Measurements from ENCODE around the gene QPRT. TPM values are rescaled to one million over a fixed set of nuclear protein-coding genes. Genes with fewer than 3 reads are reported as not detected.
"Not testable (repeated sequence)": the region's sequence is repeated elsewhere in the genome, so short reads cannot be mapped to it uniquely, and the experiment has no call there.

Gene QPRT
- total RNA-seq, result 0.13 and 0.25 TPM in 2 replicates

- DNase-seq (ENCODE audit: low read depth in 2 of 2), result no peak
Observed at GRCh38 chr16:29678691-29679267, at the start of gene QPRT. Gene QPRT (plus strand): TSS chr16:29679180. CDS start chr16:29679198, 18 bp downstream.

GRCh38 chr16:29629318-29629717, 49.7 kb upstream of the QPRT start:
- DNase-seq (ENCODE audit: low read depth in 2 of 2), result not testable (repeated sequence)

- not testable (repeated sequence) for DNase-seq (ENCODE audit: low read depth in 2 of 2)
Observed at GRCh38 chr16:29631658-29632057, 47.3 kb upstream of the QPRT start.

GRCh38 chr16:29635902-29636301, 43.1 kb upstream of the QPRT start:
- DNase-seq (ENCODE audit: low read depth in 2 of 2), result not testable (repeated sequence)

- DNase-seq (ENCODE audit: low read depth in 2 of 2), result not testable (repeated sequence)
Observed at GRCh38 chr16:29636368-29636767, 42.6 kb upstream of the QPRT start.

- not testable (repeated sequence) for DNase-seq (ENCODE audit: low read depth in 2 of 2)
Observed at GRCh38 chr16:29638751-29639150, 40.2 kb upstream of the QPRT start.

- DNase-seq (ENCODE audit: low read depth in 2 of 2), result no peak
Observed at GRCh38 chr16:29641561-29641960, 37.4 kb upstream of the QPRT start.

- no peak for DNase-seq (ENCODE audit: low read depth in 2 of 2)
Observed at GRCh38 chr16:29643596-29643995, 35.4 kb upstream of the QPRT start.

GRCh38 chr16:29644338-29644857, 34.6 kb upstream of the QPRT start:
- DNase-seq (ENCODE audit: low read depth in 2 of 2), result no peak

GRCh38 chr16:29644973-29645693, 33.8 kb upstream of the QPRT start:
- no peak for DNase-seq (ENCODE audit: low read depth in 2 of 2)

GRCh38 chr16:29645694-29646187, 33.2 kb upstream of the QPRT start:
- DNase-seq (ENCODE audit: low read depth in 2 of 2), result no peak

GRCh38 chr16:29646947-29647346, 32.0 kb upstream of the QPRT start:
- DNase-seq (ENCODE audit: low read depth in 2 of 2), result no peak

GRCh38 chr16:29649588-29650494, 29.1 kb upstream of the QPRT start:
- no peak for DNase-seq (ENCODE audit: low read depth in 2 of 2)

- DNase-seq (ENCODE audit: low read depth in 2 of 2), result no peak
Observed at GRCh38 chr16:29650771-29651170, 28.2 kb upstream of the QPRT start.

GRCh38 chr16:29651774-29652349, 27.1 kb upstream of the QPRT start:
- DNase-seq (ENCODE audit: low read depth in 2 of 2), result no peak

GRCh38 chr16:29653471-29653870, 25.5 kb upstream of the QPRT start:
- no peak for DNase-seq (ENCODE audit: low read depth in 2 of 2)

- not testable (repeated sequence) for DNase-seq (ENCODE audit: low read depth in 2 of 2)
Observed at GRCh38 chr16:29653890-29654289, 25.1 kb upstream of the QPRT start.

GRCh38 chr16:29656688-29657523, 22.1 kb upstream of the QPRT start:
- no peak for DNase-seq (ENCODE audit: low read depth in 2 of 2)

GRCh38 chr16:29658705-29659104, 20.3 kb upstream of the QPRT start:
- DNase-seq (ENCODE audit: low read depth in 2 of 2), result no peak

GRCh38 chr16:29662000-29662728, 16.8 kb upstream of the QPRT start:
- DNase-seq (ENCODE audit: low read depth in 2 of 2), result no peak

All from dermis microvascular lymphatic vessel endothelial cell (primary cell).